ENCODE measurements around the gene CCL19.

CCL19 gene

DNA sequence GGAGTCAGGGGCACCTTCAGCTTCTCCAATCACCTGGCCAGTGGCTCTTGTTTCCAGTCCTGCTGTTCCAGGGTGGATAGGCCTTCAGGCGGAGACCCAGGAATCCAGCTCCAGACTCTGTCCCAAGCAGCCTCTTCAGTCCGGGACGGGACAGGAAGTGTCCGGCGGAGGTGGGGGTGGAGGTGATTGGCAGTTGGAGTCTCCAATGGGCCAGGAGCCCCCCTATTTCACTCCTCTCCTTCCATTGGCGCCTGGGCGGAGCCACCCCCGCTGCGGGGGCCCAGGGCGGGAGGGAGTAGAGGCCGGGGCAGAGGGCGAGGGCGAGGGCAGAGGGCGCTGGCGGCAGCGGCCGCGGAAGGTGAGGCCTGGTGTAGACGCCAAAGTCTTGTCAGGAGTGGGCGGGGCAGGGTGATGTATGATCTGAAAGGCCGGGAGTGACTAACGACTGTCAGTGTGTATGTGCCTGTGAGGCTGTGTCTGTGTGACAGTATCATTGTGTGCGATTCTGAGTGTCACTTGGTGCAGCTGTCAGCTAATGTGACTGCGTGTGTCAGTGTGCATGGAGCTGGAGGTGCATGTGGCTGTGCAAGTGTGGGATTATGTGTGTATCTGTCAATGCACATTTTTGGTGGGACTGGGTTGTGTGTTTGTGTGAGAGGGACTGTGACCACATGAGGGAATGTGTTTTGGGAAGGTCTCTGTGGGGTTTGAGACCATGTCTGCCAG is 39.0 kb downstream of the CCL19 start, which contains the start of gene IL11RA:
Gene IL11RA (plus strand): TSS at position 310 of the 726 bp plus-strand sequence. CDS start 3,033 bp downstream, outside the sequence.
- H3K36me3 ChIP-seq (replicated peaks; ENCODE audit: low read depth, low read length), result peaks cover 19% of the 10 kb centered on the region
- H3K79me2 ChIP-seq (ENCODE audit: low read length), result peaks cover 9% of the 10 kb centered on the region
- H4K20me1 ChIP-seq (ENCODE audit: insufficient read depth, low read length), result peaks cover 3% of the 10 kb centered on the region; the same call in 1 of the 2 replicates
- H3K4me2 ChIP-seq (ENCODE audit: low read length), result peak within 1 kb of the TSS; percentile 62
- peaks cover 8% of the 10 kb centered on the region for H3K4me1 ChIP-seq (ENCODE audit: low read length)
- TF ChIP-seq, protein P1, sequence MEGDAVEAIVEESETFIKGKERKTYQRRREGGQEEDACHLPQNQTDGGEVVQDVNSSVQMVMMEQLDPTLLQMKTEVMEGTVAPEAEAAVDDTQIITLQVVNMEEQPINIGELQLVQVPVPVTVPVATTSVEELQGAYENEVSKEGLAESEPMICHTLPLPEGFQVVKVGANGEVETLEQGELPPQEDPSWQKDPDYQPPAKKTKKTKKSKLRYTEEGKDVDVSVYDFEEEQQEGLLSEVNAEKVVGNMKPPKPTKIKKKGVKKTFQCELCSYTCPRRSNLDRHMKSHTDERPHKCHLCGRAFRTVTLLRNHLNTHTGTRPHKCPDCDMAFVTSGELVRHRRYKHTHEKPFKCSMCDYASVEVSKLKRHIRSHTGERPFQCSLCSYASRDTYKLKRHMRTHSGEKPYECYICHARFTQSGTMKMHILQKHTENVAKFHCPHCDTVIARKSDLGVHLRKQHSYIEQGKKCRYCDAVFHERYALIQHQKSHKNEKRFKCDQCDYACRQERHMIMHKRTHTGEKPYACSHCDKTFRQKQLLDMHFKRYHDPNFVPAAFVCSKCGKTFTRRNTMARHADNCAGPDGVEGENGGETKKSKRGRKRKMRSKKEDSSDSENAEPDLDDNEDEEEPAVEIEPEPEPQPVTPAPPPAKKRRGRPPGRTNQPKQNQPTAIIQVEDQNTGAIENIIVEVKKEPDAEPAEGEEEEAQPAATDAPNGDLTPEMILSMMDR (IDR thresholded peaks at IDR 0.05; ENCODE audit: low read depth, low read length), result no peak
- no peak for TF ChIP-seq EZH2phosphoT487 (IDR thresholded peaks at IDR 0.05; ENCODE audit: low read depth)
- H3K9ac ChIP-seq (ENCODE audit: low read length), result no peak within 1 kb of the TSS
- H3K4me3 ChIP-seq (ENCODE audit: low read length), result peak within 1 kb of the TSS; percentile 48
- no peaks in the 10 kb centered on the region for H3K9me3 ChIP-seq (ENCODE audit: insufficient read depth, low read length)
- no peaks in the 10 kb centered on the region for H3K27me3 ChIP-seq (ENCODE audit: low read depth, low read length)
- H2AFZ ChIP-seq (ENCODE audit: low read depth, low read length), result no peak within 1 kb of the TSS
- H3K27ac ChIP-seq (ENCODE audit: low read length), result no peak within 1 kb of the TSS

DNA sequence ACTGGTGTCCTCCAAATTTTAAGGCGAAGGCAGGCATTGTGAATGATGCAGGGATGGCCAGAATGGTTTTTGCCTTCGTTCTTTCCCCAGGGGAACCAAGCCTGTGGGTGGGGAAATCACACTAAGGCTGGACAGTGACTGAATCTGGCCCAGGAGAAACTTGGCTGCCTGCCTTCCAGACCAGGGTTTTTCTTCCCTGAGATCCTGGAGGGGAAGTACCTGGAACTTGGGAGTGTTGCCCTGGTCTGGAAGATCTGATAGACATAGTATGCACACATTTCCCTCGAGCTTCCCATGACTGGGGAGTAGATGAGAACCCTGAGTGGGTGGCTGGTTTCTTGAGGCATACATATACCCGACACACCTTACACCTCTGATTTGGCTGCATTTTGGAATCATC is 39.8 kb downstream of the CCL19 start:
- Histone ChIP-seq H3K79me2 (ENCODE audit: low read length) (peaks cover 13% of the 10 kb centered on the region), H3K36me3 (replicated peaks; ENCODE audit: low read depth, low read length) (peaks cover 19% of the 10 kb centered on the region), H3K9ac (ENCODE audit: low read length) (no peak overlapping the region), H2AFZ (ENCODE audit: low read depth, low read length) (no peak overlapping the region), H3K27me3 (ENCODE audit: low read depth, low read length) (no peaks in the 10 kb centered on the region), H3K27ac (ENCODE audit: low read length) (no peak overlapping the region), H3K4me3 (ENCODE audit: low read length) (no peak overlapping the region), H4K20me1 (ENCODE audit: insufficient read depth, low read length) (peaks cover 3% of the 10 kb centered on the region; the same call in 1 of the 2 replicates), H3K4me2 (ENCODE audit: low read length) (no peak overlapping the region), H3K9me3 (ENCODE audit: insufficient read depth, low read length) (no peaks in the 10 kb centered on the region), H3K4me1 (ENCODE audit: low read length) (peaks cover 8% of the 10 kb centered on the region)
- no peak for TF ChIP-seq EZH2phosphoT487 (IDR thresholded peaks at IDR 0.05; ENCODE audit: low read depth)
- TF ChIP-seq, protein P1 (IDR thresholded peaks at IDR 0.05; ENCODE audit: low read depth, low read length), result no peak

DNA sequence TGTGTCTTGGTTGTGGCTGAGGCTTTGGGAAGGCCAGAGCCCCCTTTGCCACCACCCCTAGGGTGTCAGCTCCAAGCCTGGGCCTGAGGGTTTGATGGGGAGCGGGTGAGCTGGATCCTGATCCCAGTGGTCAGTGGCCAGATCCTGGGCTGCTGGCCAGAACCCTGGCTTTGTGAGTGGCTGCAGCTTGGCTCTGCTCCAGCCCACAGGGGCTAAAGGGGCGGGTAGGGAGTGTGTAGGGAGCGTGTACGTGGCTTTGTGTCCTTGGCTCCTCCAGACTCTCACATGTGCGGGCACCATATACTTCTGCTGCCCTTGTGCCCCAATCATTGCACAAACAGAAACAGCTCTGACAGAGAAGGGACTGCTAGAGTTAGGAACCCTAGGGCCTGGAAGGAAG is 40.3 kb downstream of the CCL19 start:
- peaks cover 3% of the 10 kb centered on the region; the same call in 1 of the 2 replicates for H4K20me1 ChIP-seq (ENCODE audit: insufficient read depth, low read length)
- H3K9me3 ChIP-seq (ENCODE audit: insufficient read depth, low read length), result no peaks in the 10 kb centered on the region
- H3K4me2 ChIP-seq (ENCODE audit: low read length), result no peak overlapping the region
- H3K27me3 ChIP-seq (ENCODE audit: low read depth, low read length), result no peaks in the 10 kb centered on the region
- H3K36me3 ChIP-seq (replicated peaks; ENCODE audit: low read depth, low read length), result peaks cover 19% of the 10 kb centered on the region
- H3K9ac ChIP-seq (ENCODE audit: low read length), result no peak overlapping the region
- no peak overlapping the region for H3K27ac ChIP-seq (ENCODE audit: low read length)
- no peak overlapping the region for H3K4me3 ChIP-seq (ENCODE audit: low read length)
- peaks cover 13% of the 10 kb centered on the region for H3K4me1 ChIP-seq (ENCODE audit: low read length)
- no peak overlapping the region for H2AFZ ChIP-seq (ENCODE audit: low read depth, low read length)
- TF ChIP-seq EZH2phosphoT487 (IDR thresholded peaks at IDR 0.05; ENCODE audit: low read depth), result no peak
- TF ChIP-seq, protein P1 (IDR thresholded peaks at IDR 0.05; ENCODE audit: low read depth, low read length), result no peak
- peaks cover 13% of the 10 kb centered on the region for H3K79me2 ChIP-seq (ENCODE audit: low read length)

DNA sequence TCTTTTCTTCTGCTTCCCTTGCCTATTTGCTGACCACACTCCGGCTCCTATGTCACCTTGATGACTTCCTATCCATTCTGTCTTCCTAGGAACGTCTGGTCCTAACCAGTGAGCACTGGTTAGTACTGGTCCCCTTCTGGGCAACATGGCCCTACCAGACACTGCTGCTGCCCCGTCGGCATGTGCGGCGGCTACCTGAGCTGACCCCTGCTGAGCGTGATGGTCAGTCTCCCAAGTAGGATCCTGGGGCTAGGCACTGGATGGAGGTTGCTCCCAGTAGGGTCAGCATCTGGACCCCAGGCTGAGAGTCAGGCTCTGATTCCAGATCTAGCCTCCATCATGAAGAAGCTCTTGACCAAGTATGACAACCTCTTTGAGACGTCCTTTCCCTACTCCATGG is 42.4 kb downstream of the CCL19 start:
- H3K9ac ChIP-seq (ENCODE audit: low read length), result no peak overlapping the region
- H3K79me2 ChIP-seq (ENCODE audit: low read length), result peaks cover 13% of the 10 kb centered on the region
- H3K4me3 ChIP-seq (ENCODE audit: low read length), result no peak overlapping the region
- no peak overlapping the region for H3K4me2 ChIP-seq (ENCODE audit: low read length)
- peaks cover 19% of the 10 kb centered on the region for H3K36me3 ChIP-seq (replicated peaks; ENCODE audit: low read depth, low read length)
- H2AFZ ChIP-seq (ENCODE audit: low read depth, low read length), result no peak overlapping the region
- H3K4me1 ChIP-seq (ENCODE audit: low read length), result peaks cover 13% of the 10 kb centered on the region
- H4K20me1 ChIP-seq (ENCODE audit: insufficient read depth, low read length), result peaks cover 3% of the 10 kb centered on the region; the same call in 1 of the 2 replicates
- H3K9me3 ChIP-seq (ENCODE audit: insufficient read depth, low read length), result no peaks in the 10 kb centered on the region
- H3K27me3 ChIP-seq (ENCODE audit: low read depth, low read length), result no peaks in the 10 kb centered on the region
- TF ChIP-seq EZH2phosphoT487 (IDR thresholded peaks at IDR 0.05; ENCODE audit: low read depth), result no peak
- TF ChIP-seq, protein P1 (IDR thresholded peaks at IDR 0.05; ENCODE audit: low read depth, low read length), result no peak
- no peak overlapping the region for H3K27ac ChIP-seq (ENCODE audit: low read length)
